Neural cell (in vitro differentiated cells): ENCODE measurements around the gene KLF16.

Experiments used
- CTCF ChIP-seq: fragments of 450-650 bp; IDR thresholded peaks from 2 replicates; pipeline ENCODE4 v1.5.1; 2014; ENCODE audit warnings: antibody characterized with exemption, mild to moderate bottlenecking, moderate library complexity; ENCODE audit not compliant: poor library complexity, severe bottlenecking
- EP300 ChIP-seq: fragments of 450-650 bp; conservative IDR thresholded peaks from 2 replicates; pipeline ENCODE4 v1.6.1; 2014; ENCODE audit warnings: antibody characterized with exemption, mild to moderate bottlenecking, moderate library complexity; ENCODE audit not compliant: poor library complexity, severe bottlenecking
- EZH2 ChIP-seq: fragments of 200-600, 300-800 bp; shearing (Covaris generic), sonication (generic); IDR thresholded peaks from 2 replicates; pipeline ENCODE4 v1.6.1; 2014; ENCODE audit warnings: antibody characterized with exemption, low read length, borderline replicate concordance, mild to moderate bottlenecking; ENCODE audit not compliant: insufficient read depth, poor library complexity, severe bottlenecking
- POLR2AphosphoS5 ChIP-seq: IDR thresholded peaks from 2 replicates; pipeline ENCODE4 v1.6.1; 2012
- RAD21 ChIP-seq: fragments of 450-650 bp; conservative IDR thresholded peaks from 2 replicates; pipeline ENCODE4 v1.6.1; 2014; ENCODE audit warnings: antibody characterized with exemption, mild to moderate bottlenecking, moderate library complexity
- REST ChIP-seq: IDR thresholded peaks from 2 replicates; pipeline ENCODE4 v1.6.1; 2012; ENCODE audit warnings: borderline replicate concordance

- TF ChIP-seq POLR2AphosphoS5, result no peak
- no peak for TF ChIP-seq RAD21
- TF ChIP-seq CTCF, result no peak
- no peak for TF ChIP-seq EZH2
- no peak for TF ChIP-seq REST
- TF ChIP-seq EP300, result no peak
Observed at GRCh38 chr19:1813192-1814182, 49.9 kb downstream of the KLF16 start.
